HG03558 (cell line): ENCODE results near the gene DENND1A.
"Not testable (repeated sequence)": the region's sequence is repeated elsewhere in the genome, so short reads cannot be mapped to it uniquely, and the experiment has no call there.

Experiments
- ATAC-seq: cut with Tn5 transposase; IDR thresholded peaks from one replicate; pipeline ENCODE4 v1.9.1; 2021; ENCODE audit warnings: moderate number of reproducible peaks; ENCODE audit not compliant: unreplicated experiment; ENCODE audit errors: extremely low read depth

The DENND1A gene

GRCh38 chr9:123828449-123828848, 101.5 kb downstream of the DENND1A start:
- no peak for ATAC-seq

- ATAC-seq: no peak
These were observed 104.4 kb downstream of the DENND1A start for GRCh38 chr9:123825342-123826060.

- no peak for ATAC-seq
These were observed 106.6 kb downstream of the DENND1A start for GRCh38 chr9:123823194-123823947.

- ATAC-seq: no peak
These were observed 108.3 kb downstream of the DENND1A start for GRCh38 chr9:123821619-123822018.

GRCh38 chr9:123820139-123820538, 109.8 kb downstream of the DENND1A start:
- no peak for ATAC-seq

- ATAC-seq: no peak
These were observed 113.0 kb downstream of the DENND1A start for GRCh38 chr9:123816817-123817472.

- ATAC-seq: not testable (repeated sequence)
These were observed 114.1 kb downstream of the DENND1A start for GRCh38 chr9:123815856-123816255.

GRCh38 chr9:123814496-123814895, 115.4 kb downstream of the DENND1A start:
- ATAC-seq: no peak

GRCh38 chr9:123812984-123813383, 116.9 kb downstream of the DENND1A start:
- ATAC-seq: no peak

GRCh38 chr9:123807251-123807650, 122.7 kb downstream of the DENND1A start:
- no peak for ATAC-seq

GRCh38 chr9:123806829-123807228, 123.1 kb downstream of the DENND1A start:
- ATAC-seq: no peak

GRCh38 chr9:123798195-123798594, 131.7 kb downstream of the DENND1A start:
- ATAC-seq: no peak

- ATAC-seq: no peak
These were observed 133.1 kb downstream of the DENND1A start for GRCh38 chr9:123796618-123797484.

GRCh38 chr9:123796094-123796493, 133.8 kb downstream of the DENND1A start:
- no peak for ATAC-seq

GRCh38 chr9:123795336-123795735, 134.6 kb downstream of the DENND1A start:
- ATAC-seq: no peak

GRCh38 chr9:123792501-123792900, 137.4 kb downstream of the DENND1A start:
- no peak for ATAC-seq

- no peak for ATAC-seq
These were observed 140.2 kb downstream of the DENND1A start for GRCh38 chr9:123789554-123790292.

GRCh38 chr9:123787416-123787815, 142.5 kb downstream of the DENND1A start:
- ATAC-seq: no peak

- ATAC-seq: no peak
These were observed 145.4 kb downstream of the DENND1A start for GRCh38 chr9:123784518-123784917.
